Measurements from ENCODE around the gene MLN.

GRCh38 chr6:33820243-33820642 is 16.4 kb upstream of the MLN start:
- TF ChIP-seq CTCF (IDR thresholded peaks at IDR 0.05; ENCODE audit: low read length) (no peak), EZH2phosphoT487 (IDR thresholded peaks at IDR 0.05; ENCODE audit: low read length) (no peak), EZH2 (optimal IDR thresholded peaks at IDR 0.05; ENCODE audit: low read depth, low read length) (no peak)
